Brain microvascular endothelial cell (primary cell): ENCODE results near the gene KCNQ2.

ENCODE experiments used
- DNase-seq: peaks from one replicate; pipeline ENCODE4 v3.0.0-alpha.2; 2020
- H3K27ac ChIP-seq: fragments of 250-450 bp; sonication (Bioruptor Pico); 2 replicates; pipeline ENCODE4 v1.5.1; 2020; ENCODE audit warnings: mild to moderate bottlenecking, moderate library complexity
- H3K27me3 ChIP-seq: fragments of 250-450 bp; sonication (Bioruptor Pico); replicated peaks from 2 replicates; pipeline ENCODE4 v1.5.1; 2020; ENCODE audit warnings: mild to moderate bottlenecking
- H3K36me3 ChIP-seq: fragments of 250-450 bp; sonication (Bioruptor Pico); replicated peaks from 2 replicates; pipeline ENCODE4 v1.5.1; 2020; ENCODE audit warnings: mild to moderate bottlenecking
- H3K4me3 ChIP-seq: 2 replicates; pipeline ENCODE4 v1.5.1; 2011; ENCODE audit warnings: low read depth, mild to moderate bottlenecking, control low read depth, low read length, moderate library complexity
- CTCF ChIP-seq: IDR thresholded peaks from 2 replicates; pipeline ENCODE4 v1.5.1; 2011; ENCODE audit warnings: low read depth, mild to moderate bottlenecking, moderate library complexity, low read length, control low read depth, inconsistent platforms; ENCODE audit errors: missing control alignments
- in situ Hi-C: cut with HindIII; loops from 2 replicates; pipeline ENCODE4 v1.10.0; 2017; ENCODE audit warnings: low sequenced_read_pairs, low pct_ligation_motif_present

The KCNQ2 gene

GRCh38 chr20:63356511-63356910, 115.9 kb downstream of the KCNQ2 start:
- no peak for DNase-seq
- Histone ChIP-seq H3K27me3 (peaks cover 10% of the 10 kb centered on the region), H3K27ac (no peak overlapping the region), H3K4me3 (no peak overlapping the region), H3K36me3 (no peaks in the 10 kb centered on the region)
- no peak for TF ChIP-seq CTCF
- in situ Hi-C loops, result no loop called here

- no peak for TF ChIP-seq CTCF
- Histone ChIP-seq H3K4me3 (no peak overlapping the region), H3K27ac (no peak overlapping the region), H3K36me3 (no peaks in the 10 kb centered on the region), H3K27me3 (peaks cover 7% of the 10 kb centered on the region)
- no peak for DNase-seq
- in situ Hi-C loops, result no loop called here
Observed at GRCh38 chr20:63355781-63356295, 116.6 kb downstream of the KCNQ2 start.

- H3K27ac ChIP-seq, result no peak overlapping the region
- in situ Hi-C loops, result no loop called here
- TF ChIP-seq CTCF, result no peak
- H3K27me3 ChIP-seq, result no peaks in the 10 kb centered on the region
- no peak overlapping the region for H3K4me3 ChIP-seq
- DNase-seq, result no peak
- H3K36me3 ChIP-seq, result no peaks in the 10 kb centered on the region
Observed at GRCh38 chr20:63354636-63355350, 117.7 kb downstream of the KCNQ2 start.

GRCh38 chr20:63352811-63353221, 119.6 kb downstream of the KCNQ2 start:
- no peaks in the 10 kb centered on the region for H3K27me3 ChIP-seq
- no peak for DNase-seq
- no peak overlapping the region for H3K4me3 ChIP-seq
- H3K27ac ChIP-seq, result no peak overlapping the region
- no peaks in the 10 kb centered on the region for H3K36me3 ChIP-seq
- in situ Hi-C loops, result no loop called here
- TF ChIP-seq CTCF, result no peak

GRCh38 chr20:63351811-63352591, 120.5 kb downstream of the KCNQ2 start:
- no peak overlapping the region for H3K27ac ChIP-seq
- DNase-seq, result no peak
- no peaks in the 10 kb centered on the region for H3K36me3 ChIP-seq
- in situ Hi-C loops, result no loop called here
- no peaks in the 10 kb centered on the region for H3K27me3 ChIP-seq
- no peak overlapping the region for H3K4me3 ChIP-seq
- no peak for TF ChIP-seq CTCF
